GM12874 (cell line): Measurements from ENCODE around the gene SLC7A6.
A peak's percentile ranks its signal among the peaks of the same experiment; 100 is the strongest.

Experiments used
- TF ChIP-seq, protein P1 (sequence below): IDR thresholded peaks from 2 replicates; pipeline ENCODE4 v1.5.1; 2011; ENCODE audit warnings: low read depth, mild to moderate bottlenecking, control low read depth, low read length, moderate library complexity; ENCODE audit not compliant: insufficient read depth

The SLC7A6 gene

DNA sequence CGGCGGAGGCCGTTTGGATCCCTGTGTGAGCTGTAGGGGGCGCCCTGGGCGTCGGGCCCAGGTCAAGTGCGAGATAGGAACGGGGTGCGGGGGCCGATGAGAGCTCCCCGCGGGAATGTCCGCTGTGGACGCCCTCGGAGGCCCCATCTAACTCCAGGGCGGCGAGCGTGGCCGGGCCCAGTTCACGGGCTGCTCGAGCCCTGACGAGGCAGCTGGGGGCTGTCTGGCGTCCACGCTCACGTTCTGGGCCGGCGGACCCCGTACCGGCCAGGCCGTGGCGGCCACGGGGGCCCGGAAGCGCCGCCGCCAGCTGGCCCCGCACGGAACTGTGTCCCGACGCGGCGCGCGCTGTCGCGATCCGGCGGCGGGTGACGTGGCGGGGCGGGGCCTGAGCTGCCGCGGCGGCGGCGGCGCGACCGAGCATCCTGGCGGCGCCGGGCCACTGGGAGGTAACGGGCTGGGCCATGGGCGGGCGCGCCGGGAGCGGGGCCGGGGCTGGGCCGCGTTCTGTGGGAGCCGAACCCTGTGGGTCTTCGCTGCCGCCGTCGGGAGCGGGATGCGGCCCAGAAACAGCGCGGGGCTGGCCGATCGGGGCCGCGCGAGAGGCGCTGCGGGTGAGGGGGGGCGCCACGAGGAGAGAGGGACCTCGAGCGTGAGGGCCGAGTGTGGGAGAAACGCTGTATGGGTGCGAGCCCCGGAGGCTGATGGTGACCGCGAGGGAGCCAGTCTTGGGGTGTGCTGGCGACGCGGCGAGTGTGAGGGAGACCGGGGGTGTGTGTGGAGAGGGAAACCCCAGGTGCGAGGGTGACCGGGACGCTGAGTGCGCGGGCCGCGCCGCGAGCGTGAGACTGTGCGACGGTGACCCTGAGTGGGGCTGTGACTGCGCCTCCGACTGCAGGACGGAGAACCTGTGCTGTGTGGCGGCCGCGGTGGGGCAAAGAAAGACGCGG lies at the start of gene SLC7A6:
SLC7A6 (plus strand) TSS at position 399 of the 950 bp plus-strand sequence. CDS start 10,201 bp downstream, outside the sequence.
- TF ChIP-seq, protein P1, sequence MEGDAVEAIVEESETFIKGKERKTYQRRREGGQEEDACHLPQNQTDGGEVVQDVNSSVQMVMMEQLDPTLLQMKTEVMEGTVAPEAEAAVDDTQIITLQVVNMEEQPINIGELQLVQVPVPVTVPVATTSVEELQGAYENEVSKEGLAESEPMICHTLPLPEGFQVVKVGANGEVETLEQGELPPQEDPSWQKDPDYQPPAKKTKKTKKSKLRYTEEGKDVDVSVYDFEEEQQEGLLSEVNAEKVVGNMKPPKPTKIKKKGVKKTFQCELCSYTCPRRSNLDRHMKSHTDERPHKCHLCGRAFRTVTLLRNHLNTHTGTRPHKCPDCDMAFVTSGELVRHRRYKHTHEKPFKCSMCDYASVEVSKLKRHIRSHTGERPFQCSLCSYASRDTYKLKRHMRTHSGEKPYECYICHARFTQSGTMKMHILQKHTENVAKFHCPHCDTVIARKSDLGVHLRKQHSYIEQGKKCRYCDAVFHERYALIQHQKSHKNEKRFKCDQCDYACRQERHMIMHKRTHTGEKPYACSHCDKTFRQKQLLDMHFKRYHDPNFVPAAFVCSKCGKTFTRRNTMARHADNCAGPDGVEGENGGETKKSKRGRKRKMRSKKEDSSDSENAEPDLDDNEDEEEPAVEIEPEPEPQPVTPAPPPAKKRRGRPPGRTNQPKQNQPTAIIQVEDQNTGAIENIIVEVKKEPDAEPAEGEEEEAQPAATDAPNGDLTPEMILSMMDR, result peak; percentile 82

- TF ChIP-seq, protein P1, result no peak
Observed at GRCh38 chr16:68214726-68215125, 49.6 kb upstream of the SLC7A6 start.

DNA sequence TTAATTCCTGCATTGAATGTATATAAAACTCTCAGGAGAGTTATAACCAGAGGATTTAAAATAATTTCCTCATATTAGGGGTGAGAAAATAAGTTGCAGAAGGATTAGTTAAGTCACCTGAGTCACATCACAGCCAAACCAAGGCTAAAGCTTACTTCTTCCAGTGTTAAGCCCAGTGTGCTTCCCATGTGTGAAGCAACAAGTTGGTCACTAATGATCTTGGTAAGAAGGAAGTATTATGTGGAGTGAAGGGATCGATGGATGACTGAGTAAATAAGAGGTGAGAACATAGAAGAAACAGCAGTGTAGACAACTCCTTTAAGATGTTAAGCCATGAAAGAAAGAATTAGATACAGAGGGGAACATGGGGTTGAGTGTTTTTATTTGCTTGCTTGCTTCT lies 49.0 kb upstream of the SLC7A6 start:
- TF ChIP-seq, protein P1, result no peak

GRCh38 chr16:68216240-68216639 lies 48.1 kb upstream of the SLC7A6 start:
- TF ChIP-seq, protein P1, result no peak

GRCh38 chr16:68217506-68217905 lies 46.8 kb upstream of the SLC7A6 start:
- TF ChIP-seq, protein P1, result no peak

DNA sequence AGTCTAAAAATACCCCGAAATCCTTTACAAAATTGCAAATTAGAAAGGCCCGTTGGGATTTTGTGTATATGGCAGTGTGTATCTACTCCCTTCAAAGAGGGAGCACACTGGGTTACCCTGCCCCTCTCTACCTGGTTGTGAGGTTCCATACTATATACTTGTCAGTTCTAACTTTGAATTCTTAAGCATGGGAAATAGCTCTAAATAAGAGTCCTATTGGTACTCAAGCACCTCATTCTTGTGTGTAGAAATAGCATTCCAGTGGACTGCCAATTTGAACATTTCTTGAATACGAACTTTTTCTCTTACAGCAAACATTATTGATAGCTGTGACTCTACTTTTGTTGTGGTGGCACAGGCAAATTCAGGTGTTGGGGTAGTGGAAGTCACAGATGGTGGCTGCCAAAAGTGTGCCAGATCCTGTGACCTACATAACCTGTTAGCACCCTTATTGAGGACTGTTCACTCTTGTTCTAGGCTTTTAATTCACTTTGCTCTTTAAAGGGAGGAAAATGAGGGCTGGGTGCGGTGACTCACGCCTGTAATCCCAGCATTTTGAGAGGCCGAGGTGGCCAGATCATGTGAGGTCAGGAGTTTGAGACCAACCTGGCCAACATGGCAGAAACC lies 44.5 kb upstream of the SLC7A6 start:
- TF ChIP-seq, protein P1, result no peak

- TF ChIP-seq, protein P1, result no peak
Observed at GRCh38 chr16:68223072-68223471, 41.3 kb upstream of the SLC7A6 start.
